A204.1 (cell line): Measurements from ENCODE around the gene PMEPA1.

ENCODE experiments used
- FAIRE-seq: peaks from 2 replicates; lab custom pipeline; 2012; peaks lifted over from hg19 to GRCh38; lab: Jason Lieb, UNC

The PMEPA1 gene

GRCh38 chr20:57736738-57737347 is 27.0 kb upstream of the PMEPA1 start:
- no peak for FAIRE-seq

- no peak for FAIRE-seq
Observed at GRCh38 chr20:57735831-57736737, 26.3 kb upstream of the PMEPA1 start.

GRCh38 chr20:57734754-57735153 is 24.9 kb upstream of the PMEPA1 start:
- FAIRE-seq, result no peak

- FAIRE-seq, result no peak
Observed at GRCh38 chr20:57732226-57732625, 22.4 kb upstream of the PMEPA1 start.

- no peak for FAIRE-seq
Observed at GRCh38 chr20:57728762-57729161, 18.9 kb upstream of the PMEPA1 start.

DNA sequence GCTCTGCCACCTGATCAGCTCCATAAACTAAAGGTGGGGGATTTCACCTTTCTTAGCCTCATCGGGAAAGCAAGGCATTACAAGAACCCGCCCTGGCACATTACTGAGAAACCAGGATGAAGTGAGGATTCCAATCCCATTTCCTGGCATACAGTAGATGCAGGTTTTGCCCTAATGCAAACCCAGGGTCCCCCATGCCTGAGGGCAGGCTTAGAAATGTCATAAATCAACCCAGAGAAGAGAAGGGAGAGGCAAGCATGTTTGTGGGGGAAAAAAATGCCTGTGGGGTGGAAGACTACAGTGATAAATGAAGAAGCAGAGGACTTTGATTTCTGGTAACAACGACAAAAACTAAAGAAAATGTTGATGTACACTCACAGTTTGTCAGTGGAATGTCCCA is 18.0 kb upstream of the PMEPA1 start:
- FAIRE-seq, result no peak

DNA sequence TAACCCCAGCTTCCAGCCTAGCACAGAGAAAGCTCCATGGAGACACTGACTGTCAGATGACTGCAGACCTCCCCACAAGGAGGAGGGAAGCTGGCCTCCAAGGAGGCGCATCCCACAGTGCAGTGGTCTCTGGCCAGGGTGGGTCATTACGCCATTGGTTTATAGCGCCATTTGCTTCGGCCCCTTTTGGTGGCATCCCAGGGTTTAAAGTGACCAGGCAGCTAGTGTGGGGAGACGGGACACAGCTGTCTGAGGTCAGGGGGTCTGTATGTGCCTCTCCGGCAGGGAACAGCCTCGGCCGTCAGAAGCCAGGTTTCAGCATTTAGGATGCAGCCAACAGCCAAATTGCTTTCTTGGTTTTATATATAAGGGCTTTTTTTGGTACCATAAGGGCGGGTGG is 15.8 kb upstream of the PMEPA1 start:
- no peak for FAIRE-seq

GRCh38 chr20:57724610-57725405 is 15.0 kb upstream of the PMEPA1 start:
- FAIRE-seq, result no peak

- no peak for FAIRE-seq
Observed at GRCh38 chr20:57723816-57724215, 14.0 kb upstream of the PMEPA1 start.

- FAIRE-seq, result no peak
Observed at GRCh38 chr20:57719951-57720350, 10.1 kb upstream of the PMEPA1 start.

DNA sequence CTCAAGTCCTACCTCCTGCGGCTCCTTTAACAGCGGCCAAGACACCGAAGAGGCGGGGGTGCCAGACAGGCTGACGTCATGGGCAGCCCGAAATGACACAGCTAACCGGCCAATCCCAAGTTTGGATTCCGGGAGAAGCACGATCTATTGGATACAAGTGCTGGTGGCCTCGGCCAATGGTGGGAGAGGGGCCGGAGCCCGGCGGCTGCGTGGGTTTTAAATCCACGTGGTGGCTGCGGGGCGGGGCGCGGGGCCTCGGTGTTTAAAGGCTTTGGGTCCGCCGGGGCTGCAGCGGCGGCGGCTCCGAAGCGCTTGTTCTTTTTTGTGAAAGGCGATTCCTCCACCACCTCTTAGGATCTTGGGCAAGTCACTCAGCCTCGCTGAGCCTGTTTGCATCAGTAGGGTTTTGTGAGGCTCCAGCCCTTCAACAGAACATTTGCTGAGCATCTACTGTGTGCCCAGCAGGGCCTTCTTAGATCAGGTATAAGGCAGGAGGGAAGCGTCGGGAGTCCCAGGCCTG is 8.7 kb upstream of the PMEPA1 start:
- FAIRE-seq, result no peak

GRCh38 chr20:57717797-57718196 is 8.0 kb upstream of the PMEPA1 start:
- no peak for FAIRE-seq

DNA sequence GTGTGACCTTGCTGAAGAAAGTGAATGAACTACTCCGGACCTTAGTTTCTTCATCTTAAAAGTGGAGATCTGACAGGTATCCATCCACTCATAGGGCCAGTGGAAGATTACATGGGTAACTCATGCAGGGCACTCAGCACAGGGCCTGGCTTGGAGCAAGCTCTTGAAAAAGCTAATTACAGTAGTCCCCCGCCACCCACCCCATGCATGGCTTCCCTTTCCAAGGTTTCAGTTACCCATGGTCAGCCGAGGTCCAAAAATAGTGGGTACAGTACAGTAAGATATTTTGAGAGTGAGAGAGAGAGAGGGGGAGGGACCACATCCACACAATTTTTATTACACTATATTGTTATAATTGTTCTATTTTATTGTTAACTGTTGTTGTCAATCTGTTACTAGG is 7.1 kb upstream of the PMEPA1 start:
- FAIRE-seq, result no peak

DNA sequence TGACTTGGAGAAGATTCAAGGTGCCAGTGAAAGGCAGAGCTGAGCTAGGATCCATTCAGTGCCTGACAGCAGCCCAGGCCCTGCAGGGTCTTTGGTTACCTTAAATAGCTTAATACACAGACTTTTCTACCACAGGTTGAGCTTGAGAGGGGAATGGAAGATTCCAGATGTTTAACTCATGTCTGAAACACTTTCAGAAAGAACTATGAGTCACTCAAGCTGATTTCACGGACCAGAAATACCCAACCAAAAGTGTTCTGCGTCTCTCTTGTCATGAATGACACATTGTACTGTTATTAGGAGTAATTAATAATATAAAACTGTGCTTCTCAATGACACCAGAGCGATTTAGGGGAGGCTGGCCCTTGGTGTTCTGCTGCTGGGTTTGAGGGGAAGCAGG is 6.4 kb upstream of the PMEPA1 start:
- FAIRE-seq, result no peak

DNA sequence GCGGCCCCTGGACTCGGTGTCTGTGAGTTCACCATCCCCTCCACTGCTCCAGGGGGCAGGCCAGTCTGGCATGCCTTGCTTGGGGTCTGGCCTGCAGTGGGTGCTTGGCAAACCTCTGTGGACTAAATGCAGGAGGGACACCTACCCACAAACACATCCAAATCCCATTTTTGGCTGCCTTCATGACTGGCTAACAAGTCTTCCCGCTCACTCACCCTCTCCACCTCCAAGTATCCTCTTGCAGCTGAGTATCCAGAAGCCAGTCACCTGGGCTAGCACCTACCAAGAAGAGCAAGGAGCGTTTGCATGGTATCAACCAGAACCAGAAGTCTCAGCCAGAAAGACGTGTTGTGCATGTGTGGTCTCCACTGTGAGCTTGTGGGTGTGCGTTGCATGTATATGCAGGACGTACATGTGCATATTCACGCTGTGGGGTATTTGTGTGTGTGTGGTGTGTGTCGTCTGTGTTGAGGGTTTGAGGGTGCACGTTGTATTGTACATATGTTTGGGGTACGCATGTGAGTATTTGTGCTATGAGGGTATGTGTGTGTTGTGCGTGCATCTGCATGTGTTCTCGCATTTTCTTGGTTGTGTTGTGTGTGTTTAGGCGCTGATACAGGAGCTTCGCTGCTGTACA is 5.6 kb upstream of the PMEPA1 start:
- no peak for FAIRE-seq

GRCh38 chr20:57714409-57715267 is 4.8 kb upstream of the PMEPA1 start:
- no peak for FAIRE-seq

- FAIRE-seq, result no peak
Observed at GRCh38 chr20:57713951-57714350, 4.1 kb upstream of the PMEPA1 start.

DNA sequence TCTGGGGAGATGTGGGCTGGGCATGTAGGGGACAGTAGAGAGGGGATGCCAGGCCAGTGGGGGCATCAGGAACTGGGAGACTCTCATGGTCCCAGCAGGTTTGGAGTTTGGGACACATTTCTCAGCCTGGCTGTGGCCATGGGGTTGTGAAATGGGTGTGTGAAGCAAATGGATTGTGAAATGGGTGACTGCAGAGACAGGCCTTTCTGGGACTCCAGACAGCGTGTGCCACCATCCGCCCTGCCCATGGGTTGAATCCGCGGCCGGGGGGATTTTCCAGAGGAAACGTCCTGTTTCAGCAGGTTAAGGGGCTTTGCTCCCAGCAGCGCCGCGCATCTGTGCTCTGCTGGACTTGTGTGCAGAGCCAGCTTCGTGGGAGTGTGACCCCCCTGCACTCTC is 3.7 kb upstream of the PMEPA1 start:
- no peak for FAIRE-seq

- no peak for FAIRE-seq
Observed at GRCh38 chr20:57712851-57713504, 3.2 kb upstream of the PMEPA1 start.

- no peak for FAIRE-seq
Observed at GRCh38 chr20:57712341-57712740, 2.5 kb upstream of the PMEPA1 start.

DNA sequence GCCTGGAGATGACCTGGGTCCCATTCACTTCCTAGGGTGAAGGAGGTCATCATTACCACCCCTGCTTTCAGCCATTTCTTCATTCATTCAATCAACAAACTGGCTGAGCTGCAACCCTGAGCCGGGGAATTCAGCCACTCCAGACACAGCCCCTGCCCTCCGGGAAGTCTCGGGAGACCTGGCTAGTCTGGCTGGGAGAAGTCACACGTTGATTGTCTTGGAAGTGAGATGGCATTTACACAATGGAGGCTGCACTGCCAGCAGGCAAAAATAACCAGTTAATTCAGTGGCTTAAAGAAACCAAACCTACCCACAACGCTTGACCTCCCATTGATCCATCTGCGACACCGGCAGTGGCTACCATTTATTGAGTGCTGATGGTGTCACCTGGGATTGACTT is 2.0 kb upstream of the PMEPA1 start:
- no peak for FAIRE-seq
